K562 (cell line): ENCODE measurements around the gene CYTH1. TPM values are rescaled to one million over a fixed set of nuclear protein-coding genes. Genes with fewer than 3 reads are reported as not detected.

Experiments used
- ATAC-seq: fragments of 200-7000 bp; cut with Tn5 transposase; 3 replicates; pipeline ENCODE4 v1.9.1; 2020; ENCODE audit warnings: moderate library complexity
- BruUV-seq: library from RNA; stranded (reverse); fragments of 400-500 nt; replicated peaks from 2 replicates; lab custom pipeline; 2021; lab: Mats Ljungman, UMichigan
- CTCF ChIA-PET: fragments of 300-600 bp; formaldehyde crosslinking; extraction: SDS; loops from one replicate; lab custom pipeline; 2021; ENCODE audit warnings: low intra/inter-chr PET ratio; lab: Yijun Ruan, JAX
- POLR2A ChIA-PET: fragments of 300-600, 350-650 bp; sonication (Branson Sonifier 250); formaldehyde crosslinking; extraction: SDS; loops from one replicate; lab custom pipeline; 2021; ENCODE audit warnings: antibody characterized with exemption, inconsistent platforms; lab: Yijun Ruan, JAX
- DNase-seq, 4 experiments: peaks; one replicate each; pipeline versions ENCODE4 v3.0.0 to v3.0.0-alpha.2; 2011 to 2018; ENCODE audit warnings: low spot score in 3 of 4, mixed read lengths in 3 of 4; ENCODE audit errors: extremely low read depth in 1 of 4
- FAIRE-seq: peaks from 2 replicates; lab custom pipeline; 2011; peaks lifted over from hg19 to GRCh38; lab: Jason Lieb, UNC
- H2AFZ ChIP-seq: 2 replicates; pipeline ENCODE4 v1.6.0; 2011; ENCODE audit warnings: low read depth, low read length, control low read depth, inconsistent platforms
- H3K27ac ChIP-seq: fragments of 200-600 bp; 3 replicates; pipeline ENCODE4 v1.8.0; 2011; ENCODE audit warnings: low read depth, mild to moderate bottlenecking, control low read depth, inconsistent platforms, low read length, moderate library complexity, mixed read lengths; ENCODE audit errors: extremely low read depth
- H3K27me3 ChIP-seq, 2 experiments: fragments of 300-600 bp in 1 of 2; 2 replicates in 1 of 2; 3 replicates in 1 of 2; pipeline versions ENCODE4 v1.6.0 to v1.8.0; 2011; ENCODE audit warnings: inconsistent platforms in 2 of 2, low read length in 2 of 2, mild to moderate bottlenecking in 1 of 2, mixed read lengths in 1 of 2, moderate library complexity in 1 of 2; ENCODE audit not compliant: control insufficient read depth in 2 of 2, insufficient read depth in 2 of 2
- H3K36me3 ChIP-seq: fragments of 300-600 bp; 3 replicates; pipeline ENCODE4 v1.8.0; 2011; ENCODE audit warnings: mild to moderate bottlenecking, low read length, inconsistent platforms; ENCODE audit not compliant: control insufficient read depth, insufficient read depth
- H3K4me1 ChIP-seq, 2 experiments: fragments of 200-600 bp in 1 of 2; replicated peaks in 1 of 2; 2 replicates in 1 of 2; 3 replicates in 1 of 2; pipeline versions ENCODE4 v1.5.1 to v1.8.0; 2011; ENCODE audit warnings: inconsistent platforms in 2 of 2, low read length in 2 of 2, mild to moderate bottlenecking in 1 of 2, mixed read lengths in 1 of 2, moderate library complexity in 1 of 2; ENCODE audit not compliant: control insufficient read depth in 2 of 2, insufficient read depth in 2 of 2
- H3K4me2 ChIP-seq: 2 replicates; pipeline ENCODE4 v1.6.1; 2011; ENCODE audit warnings: low read length, control low read depth, inconsistent platforms, mixed read lengths; ENCODE audit not compliant: insufficient read depth
- H3K4me3 ChIP-seq: fragments of 200-600 bp; sonication (generic), shearing (Covaris generic); 2 replicates; pipeline ENCODE4 v1.5.1; 2016; ENCODE audit warnings: control low read depth, inconsistent platforms
- H3K79me2 ChIP-seq: fragments of 200-600 bp; 3 replicates; pipeline ENCODE4 v1.8.0; 2011; ENCODE audit warnings: low read length, inconsistent platforms; ENCODE audit not compliant: control insufficient read depth, insufficient read depth
- H3K9ac ChIP-seq, 2 experiments: 2 replicates each; pipeline versions ENCODE4 v1.6.0 to v1.6.1; 2011; ENCODE audit warnings: low read depth in 2 of 2, low read length in 2 of 2, control low read depth in 1 of 2, inconsistent platforms in 1 of 2, mild to moderate bottlenecking in 1 of 2, mixed read lengths in 1 of 2; ENCODE audit not compliant: insufficient read depth in 1 of 2
- H3K9me1 ChIP-seq: one replicate; pipeline ENCODE4 v1.6.0; 2011; ENCODE audit warnings: inconsistent platforms, mild to moderate bottlenecking, low read length, moderate library complexity; ENCODE audit not compliant: control insufficient read depth, insufficient read depth
- H3K9me3 ChIP-seq: replicated peaks from 2 replicates; pipeline ENCODE4 v1.5.1; 2011; ENCODE audit warnings: low read depth, low read length, inconsistent platforms; ENCODE audit not compliant: control insufficient read depth, insufficient read depth
- H4K20me1 ChIP-seq: replicated peaks from 2 replicates; pipeline ENCODE4 v1.6.1; 2011; ENCODE audit warnings: low read length, inconsistent platforms, mixed read lengths; ENCODE audit not compliant: control insufficient read depth, insufficient read depth
- BHLHE40 ChIP-seq: IDR thresholded peaks from 2 replicates; pipeline ENCODE4 v1.6.1; 2011; ENCODE audit warnings: low read length, improper control_type of control experiment
- ETS2 ChIP-seq: IDR thresholded peaks from 2 replicates; pipeline ENCODE4 v1.6.1; 2016; ENCODE audit warnings: borderline replicate concordance, missing genetic modification characterization, mild to moderate bottlenecking, moderate library complexity, missing compliant biosample characterization; ENCODE audit not compliant: poor library complexity, severe bottlenecking
- FOXA3 ChIP-seq, 2 experiments: fragments of 450-650 bp in 1 of 2; sonication (generic) in 1 of 2; formaldehyde crosslinking; IDR thresholded peaks in 1 of 2; conservative IDR thresholded peaks in 1 of 2; 2 replicates each; pipeline versions ENCODE4 v1.4.0 to v1.8.0; 2020 to 2022; ENCODE audit warnings: mild to moderate bottlenecking in 2 of 2, missing genetic modification reagents in 1 of 2
- HMGXB4 ChIP-seq: sonication (generic); formaldehyde crosslinking; IDR thresholded peaks from 2 replicates; pipeline ENCODE4 v1.8.1; 2023; ENCODE audit warnings: mild to moderate bottlenecking, missing genetic modification reagents
- HNRNPUL1 ChIP-seq: fragments of 200-400 bp; formaldehyde crosslinking; IDR thresholded peaks from 2 replicates; pipeline ENCODE4 v1.6.1; 2017; ENCODE audit warnings: low read length
- MLX ChIP-seq, 2 experiments: fragments of 450-650 bp in 1 of 2; sonication (generic) in 1 of 2; formaldehyde crosslinking; conservative IDR thresholded peaks; 2 replicates each; pipeline versions ENCODE4 v1.4.0 to v1.8.1; 2020 to 2022; ENCODE audit warnings: mild to moderate bottlenecking in 1 of 2, missing genetic modification reagents in 1 of 2
- PBX2 ChIP-seq, 2 experiments: IDR thresholded peaks in 1 of 2; conservative IDR thresholded peaks in 1 of 2; 2 replicates each; pipeline ENCODE4 v1.6.1; 2016; ENCODE audit warnings: low read depth in 2 of 2, mild to moderate bottlenecking in 1 of 2, missing compliant biosample characterization in 1 of 2, missing genetic modification characterization in 1 of 2, moderate library complexity in 1 of 2
- RAD51 ChIP-seq: fragments of 450-650 bp; IDR thresholded peaks from 2 replicates; pipeline ENCODE4 v1.7.1; 2016; ENCODE audit warnings: low read depth, mild to moderate bottlenecking, borderline replicate concordance
- RBM34 ChIP-seq: fragments of 200-400 bp; formaldehyde crosslinking; IDR thresholded peaks from 2 replicates; pipeline ENCODE4 v1.6.1; 2018; ENCODE audit warnings: low read length, borderline replicate concordance; ENCODE audit not compliant: insufficient read depth
- XRCC3 ChIP-seq: fragments of 450-650 bp; IDR thresholded peaks from 2 replicates; pipeline ENCODE4 v1.6.1; 2017; ENCODE audit warnings: mild to moderate bottlenecking, moderate library complexity
- ZC3H11A ChIP-seq: IDR thresholded peaks from 2 replicates; pipeline ENCODE4 v1.6.1; 2012; ENCODE audit warnings: low read depth, low read length, improper control_type of control experiment
- ZKSCAN3 ChIP-seq: fragments of 250-450 bp; sonication (Bioruptor Pico); IDR thresholded peaks from 2 replicates; pipeline ENCODE4 v1.4.0; 2020
- ZNF12 ChIP-seq: sonication (generic); formaldehyde crosslinking; IDR thresholded peaks from 2 replicates; pipeline ENCODE4 v1.4.0; 2020; ENCODE audit warnings: mild to moderate bottlenecking, missing genetic modification reagents
- ZNF444 ChIP-seq: fragments of 250-450 bp; sonication (Bioruptor Pico); IDR thresholded peaks from 2 replicates; pipeline ENCODE4 v1.4.0; 2020; ENCODE audit warnings: mild to moderate bottlenecking, moderate library complexity
- ZNF717 ChIP-seq: fragments of 250-450 bp; sonication (Bioruptor Pico); IDR thresholded peaks from 2 replicates; pipeline ENCODE4 v1.5.0; 2021
- WGBS: fragments of 100-300 bp; shearing (Covaris generic); methylation state at CpG from one replicate; pipeline ENCODE4 v1.1.6; 2016; ENCODE audit warnings: low coverage, mixed read lengths; ENCODE audit not compliant: insufficient coverage; ENCODE audit errors: missing lambda C conversion rate; 5-methylcytosine and 5-hydroxymethylcytosine counted together
- in situ Hi-C: fragments of 300-500 bp; cut with MboI; formaldehyde crosslinking; loops from 4 replicates; pipeline ENCODE4 v1.15.0; 2018; ENCODE audit warnings: inconsistent platforms, mixed read lengths
- intact Hi-C: fragments of 100-400 bp; cut with micrococcal nuclease; formaldehyde crosslinking; loops from 2 replicates; pipeline ENCODE4 v1.14.2; 2022
- polyA plus RNA-seq, 8 experiments: library from polyadenylated mRNA; depleted of rRNA in 4 of 8; stranded (reverse) in 5 of 8; unstranded in 3 of 8; fragments of >200 nt; fragmentation: Nextera tagmentation in 2 of 8; fragmentation: Illumina TruSeq in 1 of 8; extraction: Ambion mirVana in 2 of 8; extraction: Trizol in 1 of 8; gene quantifications; 2 replicates each; pipeline versions ENCODE4 v1.2.1 to v1.2.3, GENCODE V29; 2011 to 2014; ENCODE audit warnings: inconsistent platforms in 1 of 8, missing spikeins in 1 of 8
- total RNA-seq, 7 experiments: library from RNA; depleted of rRNA in 6 of 7; stranded (reverse); fragments of >200 nt in 6 of 7; fragmentation: Illumina TruSeq in 2 of 7; extraction: Trizol in 2 of 7; gene quantifications; 2 replicates each; pipeline versions ENCODE4 v1.2.1 to v1.2.3, GENCODE V29; 2011 to 2021; ENCODE audit warnings: low replicate concordance in 1 of 7

The CYTH1 gene
- total and polyA plus RNA-seq, 9 of the 15 experiments (the other 6 are each of a cell fraction or from before 2014, with no cell fraction given): 0.52 to 27.7 (median 16.8) TPM

DNA sequence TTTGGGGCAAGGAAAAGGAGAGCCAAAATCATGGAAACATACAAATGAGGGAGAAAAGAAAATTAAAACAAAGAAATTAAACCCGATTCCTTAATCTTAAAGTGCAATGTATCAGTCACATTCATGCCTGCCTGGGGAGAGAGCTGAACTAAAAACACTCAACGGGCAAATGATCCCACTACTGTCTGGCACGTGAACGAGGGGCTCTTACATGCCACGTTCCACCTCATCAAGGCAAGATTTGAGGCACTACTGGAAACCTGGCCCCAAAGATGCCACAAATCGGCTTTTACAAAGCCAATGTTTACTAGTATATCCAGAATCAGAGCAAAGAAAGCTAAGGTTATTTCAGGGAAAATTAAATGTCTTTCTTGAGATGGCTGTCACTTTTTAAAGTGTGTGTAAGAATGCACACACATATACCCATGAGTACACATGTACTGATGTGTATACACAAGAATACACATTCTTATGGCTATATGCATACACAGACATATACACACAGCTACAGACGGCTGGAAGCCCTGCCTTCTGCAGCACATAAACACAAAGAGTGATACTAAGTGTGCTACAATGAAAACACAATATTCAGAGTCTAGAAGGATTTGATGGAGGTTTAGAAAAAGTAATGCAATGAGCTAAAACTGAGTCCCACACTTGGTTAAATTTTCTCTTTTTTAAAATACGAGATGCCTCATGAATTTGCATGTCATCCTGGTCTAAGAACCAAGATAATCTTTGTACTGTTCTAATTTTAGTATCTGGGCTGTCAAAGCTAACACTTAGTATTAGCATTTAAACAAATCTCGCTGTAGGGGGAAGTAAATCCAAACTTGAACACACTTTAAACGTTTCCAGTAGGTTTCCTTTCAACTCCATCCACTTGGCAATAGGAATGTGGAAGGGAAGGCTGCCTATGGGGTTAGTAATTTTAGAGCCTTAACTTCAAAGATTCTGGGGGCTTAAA lies 85.8 kb downstream of the CYTH1 start:
- ATAC-seq (no peak), FAIRE-seq (no peak), DNase-seq (no peak)
- H3K36me3 ChIP-seq: peaks cover 35% of the 10 kb centered on the region; the same call in 2 of the 3 replicates
- no peaks in the 10 kb centered on the region for H3K27me3 ChIP-seq
- no peaks in the 10 kb centered on the region for H4K20me1 ChIP-seq
- ChIA-PET CTCF (no interaction called here), POLR2A (no interaction called here)
- no TSS peak for BruUV-seq
- no peak overlapping the region for H3K4me2 ChIP-seq
- no peak overlapping the region for H3K9ac ChIP-seq
- H3K4me1 ChIP-seq: no peaks in the 10 kb centered on the region
- H3K9me1 ChIP-seq: no peaks in the 10 kb centered on the region
- no peak overlapping the region for H3K4me3 ChIP-seq
- in situ Hi-C loops (no loop called here), intact Hi-C loops (no loop called here)
- H2AFZ ChIP-seq: no peak overlapping the region
- no peaks in the 10 kb centered on the region for H3K9me3 ChIP-seq
- H3K79me2 ChIP-seq: no peaks in the 10 kb centered on the region
- no peak overlapping the region for H3K27ac ChIP-seq
- WGBS: 53% methylated on average over 10 of the region's 10 CpGs
- TF ChIP-seq ZKSCAN3 (CRISPR knock-in tag) (no peak), RBM34 (no peak), ZC3H11A (no peak), ZNF444 (no peak), FOXA3 (CRISPR knock-in tag; conservative IDR thresholded peaks at IDR 0.05 in 1 of 2, IDR thresholded peaks at IDR 0.05 in 1 of 2) (no peak), HMGXB4 (CRISPR knock-in tag) (no peak), RAD51 (no peak), BHLHE40 (no peak), ETS2 (no peak), MLX (CRISPR knock-in tag; conservative IDR thresholded peaks at IDR 0.05) (no peak), XRCC3 (no peak), PBX2 (CRISPR knock-in tag; IDR thresholded peaks at IDR 0.05; ENCODE audit: low read depth) (no peak), PBX2 (tag; conservative IDR thresholded peaks at IDR 0.05; ENCODE audit: low read depth) (no peak), ZNF12 (CRISPR knock-in tag) (no peak), HNRNPUL1 (no peak), ZNF717 (CRISPR knock-in tag) (no peak)
